ENCODE results near the gene RAPGEF5. TPM values are rescaled to one million over a fixed set of nuclear protein-coding genes. Genes with fewer than 3 reads are reported as not detected.

Gene RAPGEF5
- total and polyA plus RNA-seq, 2 donors (not counting 3 experiments of a cell fraction or from before 2014, with no cell fraction given) = 10.0 to 43.2 TPM

- TF ChIP-seq CTCF (IDR thresholded peaks at IDR 0.05; ENCODE audit: extremely low read depth in 1 of 2, insufficient read depth in 1 of 2, low read depth in 1 of 2, low read length in 2 of 2) (no peak), EZH2 (IDR thresholded peaks at IDR 0.05; ENCODE audit: borderline replicate concordance, low read depth, low read length, severe bottlenecking) (no peak), FOS (IDR thresholded peaks at IDR 0.05; ENCODE audit: borderline replicate concordance, insufficient read depth, low read length) (no peak), POLR2A (IDR thresholded peaks at IDR 0.05; ENCODE audit: low read depth, low read length) (no peak), MAX (IDR thresholded peaks at IDR 0.05; ENCODE audit: insufficient read depth, insufficient read length) (no peak), MYC (IDR thresholded peaks at IDR 0.05; ENCODE audit: low read depth, low read length) (no peak), POLR2AphosphoS5 (IDR thresholded peaks at IDR 0.05; ENCODE audit: insufficient read depth, low read depth, low read length) (no peak)
- intact Hi-C loops (cut with micrococcal nuclease) = no loop called here
- H3K27me3 ChIP-seq (ENCODE audit: control insufficient read depth in 2 of 2, insufficient read depth in 2 of 2, low read length in 2 of 2) = no peaks in the 10 kb centered on the region
- no peak overlapping the region for H3K4me3 ChIP-seq (replicated peaks in 1 of 3; ENCODE audit: insufficient read depth in 1 of 3, low read depth in 1 of 3, low read length in 3 of 3)
- no peak overlapping the region for H2AFZ ChIP-seq (ENCODE audit: low read depth, low read length)
- ChIA-PET POLR2A (no interaction called here), CTCF (interaction anchor here (1.4 to 2.8 kb wide), 2 partner anchors 9 to 13 kb away, joined by 3 to 12 read pairs; no protein-coding TSS in a partner anchor)
- BruUV-seq (replicated peaks) = no TSS peak
- no peaks in the 10 kb centered on the region for H4K20me1 ChIP-seq (replicated peaks; ENCODE audit: control insufficient read depth, extremely low read depth, insufficient read depth, low read length)
- FAIRE-seq (no peak), DNase-seq (ENCODE audit: low read depth, low spot score) (no peak)
- no peaks in the 10 kb centered on the region for H3K79me2 ChIP-seq (ENCODE audit: control insufficient read depth, insufficient read depth, low read length)
- H3K9me1 ChIP-seq (replicated peaks; ENCODE audit: control insufficient read depth, extremely low read depth, insufficient read depth, low read length) = no peaks in the 10 kb centered on the region
- dilution Hi-C loops (cut with MboI; ENCODE audit: extremely low pct_ligation_motif_present, low sequenced_read_pairs) = no loop called here
- no peak overlapping the region for H3K9ac ChIP-seq (replicated peaks; ENCODE audit: extremely low read depth, insufficient read depth, low read length)
- H3K36me3 ChIP-seq (ENCODE audit: control insufficient read depth in 2 of 2, extremely low read depth in 1 of 2, insufficient read depth in 2 of 2, low read length in 2 of 2) = peaks cover 0 to 1% of the 10 kb centered on the region in 2 experiments
- H3K27ac ChIP-seq (ENCODE audit: insufficient read depth, low read depth, low read length) = no peak overlapping the region
- H3K4me1 ChIP-seq (ENCODE audit: control insufficient read depth, extremely low read depth, insufficient read depth, low read length) = no peaks in the 10 kb centered on the region
- no peaks in the 10 kb centered on the region for H3K9me3 ChIP-seq (replicated peaks; ENCODE audit: control insufficient read depth, insufficient read depth, low read length)
- no peak overlapping the region for H3K4me2 ChIP-seq (ENCODE audit: insufficient read depth, low read length)
Observed at GRCh38 chr7:22179442-22179879, 177.5 kb downstream of the RAPGEF5 start.

Measured in endothelial cell of umbilical vein (primary cell).